Measurements from ENCODE around the gene PROM1.

Gene PROM1

DNA sequence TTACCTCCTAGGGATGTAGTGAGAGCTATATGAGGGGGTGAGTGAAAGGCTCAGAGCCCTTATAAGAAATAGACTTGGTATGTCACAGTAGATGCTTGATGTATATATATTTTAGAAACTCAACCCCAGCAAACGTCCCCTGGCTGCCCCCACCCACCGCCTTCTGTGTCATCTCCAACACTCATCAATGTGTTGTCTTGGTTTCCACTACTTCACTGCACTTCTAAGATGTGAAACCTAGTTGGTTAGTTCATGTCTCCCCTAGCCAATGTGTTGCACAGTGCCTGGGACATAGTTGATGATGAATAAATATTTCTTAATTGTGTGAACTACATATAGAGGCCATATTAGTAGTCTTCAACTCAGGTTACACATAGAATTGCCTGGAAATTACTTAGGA lies 125.3 kb downstream of the PROM1 start:
- Histone ChIP-seq H3K79me2 (ENCODE audit: control insufficient read depth, insufficient read depth, low read length, poor library complexity) (no peaks in the 10 kb centered on the region), H3K4me1 (ENCODE audit: control insufficient read depth in 1 of 2, insufficient read depth in 2 of 2, low read length in 2 of 2) (peaks cover 6 to 11% of the 10 kb centered on the region in 2 experiments), H4K91ac (ENCODE audit: low read depth, low read length) (no peak overlapping the region), H2BK5ac (ENCODE audit: low read depth, low read length, poor library complexity) (no peak overlapping the region), H2AFZ (ENCODE audit: insufficient read depth, low read length, poor library complexity) (no peak overlapping the region), H2AK5ac (ENCODE audit: low read length) (no peak overlapping the region), H3K36me3 (ENCODE audit: control insufficient read depth in 1 of 2, insufficient read depth in 2 of 2, low read length in 2 of 2) (no peaks in the 10 kb centered on the region), H2BK12ac (ENCODE audit: low read length) (no peak overlapping the region), H3K9me3 (ENCODE audit: insufficient read depth, low read depth, low read length) (peaks cover 4% of the 10 kb centered on the region), H4K12ac (ENCODE audit: low read depth, low read length) (no peak overlapping the region), H3K4me3 (ENCODE audit: low read depth, low read length) (no peak overlapping the region), H3K23ac (ENCODE audit: low read length) (no peak overlapping the region), H3K18ac (ENCODE audit: low read length) (no peak overlapping the region), H3K4ac (ENCODE audit: low read depth, low read length) (no peak overlapping the region), H2BK120ac (ENCODE audit: insufficient read depth, low read length, poor library complexity) (no peak overlapping the region), H3K27me3 (ENCODE audit: insufficient read depth, low read length) (no peaks in the 10 kb centered on the region), H3K14ac (ENCODE audit: low read length) (no peak overlapping the region), H3K9ac (ENCODE audit: low read length) (no peak overlapping the region), H3K79me1 (ENCODE audit: low read length) (no peaks in the 10 kb centered on the region), H3K27ac (ENCODE audit: low read depth, low read length) (no peak overlapping the region), H4K8ac (ENCODE audit: low read depth, low read length) (no peak overlapping the region), H3K4me2 (ENCODE audit: low read length) (no peak overlapping the region)
- WGBS (ENCODE audit: extremely low coverage, insufficient coverage, insufficient read length): no CpG with 5 or more reads among the region's 2 CpGs
- DNase-seq: no peak

DNA sequence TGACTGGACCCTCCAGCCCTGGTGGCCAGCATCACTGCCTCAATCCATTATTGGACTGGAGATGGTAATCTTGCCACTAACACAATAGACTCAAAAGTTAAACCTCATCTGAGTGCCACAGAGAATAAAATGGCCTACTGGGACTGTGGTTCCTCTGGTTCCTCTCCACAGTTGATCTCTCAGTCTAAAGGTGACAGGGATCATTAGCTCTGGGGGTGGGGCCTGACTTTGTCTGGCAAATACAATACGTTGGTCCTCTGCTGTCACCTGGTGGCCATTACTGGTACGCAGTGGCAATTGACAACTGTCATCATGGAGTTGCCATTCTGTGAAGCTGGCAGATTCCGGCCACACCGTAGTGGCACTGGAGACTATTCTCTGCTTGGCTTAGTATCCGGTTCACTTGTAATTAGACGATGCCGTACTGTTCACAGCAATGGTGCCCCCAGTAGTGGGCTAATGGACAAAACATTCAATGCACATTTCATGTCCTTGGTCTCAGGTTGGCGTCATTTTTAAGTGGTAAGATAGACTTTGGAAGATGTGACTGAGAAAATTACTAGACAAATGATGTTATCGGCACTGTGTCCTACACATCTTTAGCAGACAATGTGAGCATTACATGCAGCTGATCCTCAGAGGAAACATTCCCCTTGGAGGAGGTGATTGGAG lies 127.5 kb downstream of the PROM1 start:
- Histone ChIP-seq H2AFZ (ENCODE audit: insufficient read depth, low read length, poor library complexity) (no peak overlapping the region), H3K4me1 (ENCODE audit: control insufficient read depth in 1 of 2, insufficient read depth in 2 of 2, low read length in 2 of 2) (no peaks in the 10 kb centered on the region), H4K91ac (ENCODE audit: low read depth, low read length) (no peak overlapping the region), H3K27ac (ENCODE audit: low read depth, low read length) (no peak overlapping the region), H3K23ac (ENCODE audit: low read length) (no peak overlapping the region), H3K4me2 (ENCODE audit: low read length) (no peak overlapping the region), H3K9me3 (ENCODE audit: insufficient read depth, low read depth, low read length) (peaks cover 7% of the 10 kb centered on the region), H3K79me2 (ENCODE audit: control insufficient read depth, insufficient read depth, low read length, poor library complexity) (no peaks in the 10 kb centered on the region), H2BK12ac (ENCODE audit: low read length) (no peak overlapping the region), H4K12ac (ENCODE audit: low read depth, low read length) (no peak overlapping the region), H3K4me3 (ENCODE audit: low read depth, low read length) (no peak overlapping the region), H2AK5ac (ENCODE audit: low read length) (no peak overlapping the region), H3K18ac (ENCODE audit: low read length) (no peak overlapping the region), H3K36me3 (ENCODE audit: control insufficient read depth in 1 of 2, insufficient read depth in 2 of 2, low read length in 2 of 2) (no peaks in the 10 kb centered on the region), H3K9ac (ENCODE audit: low read length) (no peak overlapping the region), H3K4ac (ENCODE audit: low read depth, low read length) (no peak overlapping the region), H4K8ac (ENCODE audit: low read depth, low read length) (no peak overlapping the region), H3K14ac (ENCODE audit: low read length) (no peak overlapping the region), H2BK5ac (ENCODE audit: low read depth, low read length, poor library complexity) (no peak overlapping the region), H3K27me3 (ENCODE audit: insufficient read depth, low read length) (no peaks in the 10 kb centered on the region), H2BK120ac (ENCODE audit: insufficient read depth, low read length, poor library complexity) (no peak overlapping the region), H3K79me1 (ENCODE audit: low read length) (no peaks in the 10 kb centered on the region)
- DNase-seq: peak; percentile 88 to 96
- WGBS (ENCODE audit: extremely low coverage, insufficient coverage, insufficient read length): no CpG with 5 or more reads among the region's 9 CpGs

DNA sequence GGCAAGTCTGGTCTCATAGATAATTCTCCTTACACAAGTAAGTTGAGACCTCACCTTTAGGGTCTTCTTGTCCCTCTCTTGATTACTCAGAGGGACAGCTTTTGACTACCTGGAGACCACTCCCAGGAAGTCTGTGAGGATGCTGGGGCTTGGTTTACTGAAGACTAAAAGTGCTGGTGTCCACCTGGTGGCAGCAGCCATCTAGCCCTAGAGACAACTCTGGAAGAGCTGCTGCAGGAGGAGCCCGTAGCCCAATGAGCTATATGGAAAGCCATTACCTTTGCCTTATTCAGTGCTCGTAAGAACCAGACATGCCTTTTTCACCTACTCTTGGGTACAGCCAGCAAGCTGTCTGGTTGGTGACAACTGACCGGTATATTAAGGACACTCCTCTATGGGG lies 128.2 kb downstream of the PROM1 start:
- Histone ChIP-seq H2AK5ac (ENCODE audit: low read length) (no peak overlapping the region), H3K79me1 (ENCODE audit: low read length) (no peaks in the 10 kb centered on the region), H3K18ac (ENCODE audit: low read length) (no peak overlapping the region), H3K4me1 (ENCODE audit: control insufficient read depth in 1 of 2, insufficient read depth in 2 of 2, low read length in 2 of 2) (no peaks in the 10 kb centered on the region), H3K9ac (ENCODE audit: low read length) (no peak overlapping the region), H2AFZ (ENCODE audit: insufficient read depth, low read length, poor library complexity) (no peak overlapping the region), H3K14ac (ENCODE audit: low read length) (no peak overlapping the region), H3K4me3 (ENCODE audit: low read depth, low read length) (no peak overlapping the region), H4K12ac (ENCODE audit: low read depth, low read length) (no peak overlapping the region), H4K8ac (ENCODE audit: low read depth, low read length) (no peak overlapping the region), H3K79me2 (ENCODE audit: control insufficient read depth, insufficient read depth, low read length, poor library complexity) (no peaks in the 10 kb centered on the region), H3K4me2 (ENCODE audit: low read length) (no peak overlapping the region), H2BK120ac (ENCODE audit: insufficient read depth, low read length, poor library complexity) (no peak overlapping the region), H3K27ac (ENCODE audit: low read depth, low read length) (no peak overlapping the region), H3K27me3 (ENCODE audit: insufficient read depth, low read length) (no peaks in the 10 kb centered on the region), H3K9me3 (ENCODE audit: insufficient read depth, low read depth, low read length) (peaks cover 7% of the 10 kb centered on the region), H2BK12ac (ENCODE audit: low read length) (no peak overlapping the region), H2BK5ac (ENCODE audit: low read depth, low read length, poor library complexity) (no peak overlapping the region), H3K4ac (ENCODE audit: low read depth, low read length) (no peak overlapping the region), H3K36me3 (ENCODE audit: control insufficient read depth in 1 of 2, insufficient read depth in 2 of 2, low read length in 2 of 2) (no peaks in the 10 kb centered on the region), H4K91ac (ENCODE audit: low read depth, low read length) (no peak overlapping the region), H3K23ac (ENCODE audit: low read length) (no peak overlapping the region)
- peak; percentile 71 to 77 for DNase-seq
- no CpG with 5 or more reads among the region's 3 CpGs for WGBS (ENCODE audit: extremely low coverage, insufficient coverage, insufficient read length)

DNA sequence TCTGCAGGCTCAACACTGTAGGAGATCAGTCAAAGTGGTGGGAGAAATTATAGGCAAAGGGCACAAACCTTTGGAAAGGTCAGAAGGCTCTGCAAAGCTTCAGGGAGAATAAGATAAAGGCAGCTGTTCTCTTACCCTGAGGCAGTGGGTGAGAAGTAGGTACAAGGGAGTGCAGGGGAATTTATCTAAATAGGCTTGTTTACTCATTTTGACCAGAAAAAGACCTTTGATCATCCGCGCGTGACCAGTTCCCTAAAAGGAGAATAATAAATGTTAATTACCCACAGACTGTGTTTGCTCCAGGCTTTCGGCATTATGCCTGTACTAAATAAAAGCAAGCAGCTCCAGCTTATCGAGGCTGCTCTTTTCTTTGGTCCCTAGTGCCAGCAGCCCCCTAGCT lies 130.2 kb downstream of the PROM1 start:
- Histone ChIP-seq H4K8ac (ENCODE audit: low read depth, low read length) (no peak overlapping the region), H3K4me3 (ENCODE audit: low read depth, low read length) (no peak overlapping the region), H3K9me3 (ENCODE audit: insufficient read depth, low read depth, low read length) (peaks cover 7% of the 10 kb centered on the region), H2AFZ (ENCODE audit: insufficient read depth, low read length, poor library complexity) (no peak overlapping the region), H3K36me3 (ENCODE audit: control insufficient read depth in 1 of 2, insufficient read depth in 2 of 2, low read length in 2 of 2) (no peaks in the 10 kb centered on the region), H3K14ac (ENCODE audit: low read length) (no peak overlapping the region), H3K27ac (ENCODE audit: low read depth, low read length) (no peak overlapping the region), H2BK12ac (ENCODE audit: low read length) (no peak overlapping the region), H2BK5ac (ENCODE audit: low read depth, low read length, poor library complexity) (no peak overlapping the region), H4K12ac (ENCODE audit: low read depth, low read length) (no peak overlapping the region), H2AK5ac (ENCODE audit: low read length) (no peak overlapping the region), H3K27me3 (ENCODE audit: insufficient read depth, low read length) (no peaks in the 10 kb centered on the region), H4K91ac (ENCODE audit: low read depth, low read length) (no peak overlapping the region), H3K9ac (ENCODE audit: low read length) (no peak overlapping the region), H2BK120ac (ENCODE audit: insufficient read depth, low read length, poor library complexity) (no peak overlapping the region), H3K4me1 (ENCODE audit: control insufficient read depth in 1 of 2, insufficient read depth in 2 of 2, low read length in 2 of 2) (no peaks in the 10 kb centered on the region), H3K79me2 (ENCODE audit: control insufficient read depth, insufficient read depth, low read length, poor library complexity) (no peaks in the 10 kb centered on the region), H3K23ac (ENCODE audit: low read length) (no peak overlapping the region), H3K4me2 (ENCODE audit: low read length) (no peak overlapping the region), H3K79me1 (ENCODE audit: low read length) (no peaks in the 10 kb centered on the region), H3K4ac (ENCODE audit: low read depth, low read length) (no peak overlapping the region), H3K18ac (ENCODE audit: low read length) (no peak overlapping the region)
- no CpG with 5 or more reads among the region's 5 CpGs for WGBS (ENCODE audit: extremely low coverage, insufficient coverage, insufficient read length)
- DNase-seq: peak; percentile 41 to 73

Data from trophoblast cell (in vitro differentiated cells and primary cell).